Measurements from ENCODE around the gene DENND1A.

- TF ChIP-seq FOXP2 (optimal IDR thresholded peaks at IDR 0.05; ENCODE audit: control extremely low read depth, extremely low read length, insufficient read depth) (no peak), POLR2AphosphoS5 (IDR thresholded peaks at IDR 0.05; ENCODE audit: borderline replicate concordance, low read depth, low read length) (no peak)
Measured at GRCh38 chr9:123955637-123956036, 25.7 kb upstream of the DENND1A start.
